K562 (cell line): ENCODE measurements around the gene CEACAM20. TPM values are rescaled to one million over a fixed set of nuclear protein-coding genes. Genes with fewer than 3 reads are reported as not detected.

ENCODE experiments used
- ELF1 ChIP-seq: fragments of 200-800 bp; sonication (Bioruptor generic); IDR thresholded peaks from 2 replicates; pipeline ENCODE4 v1.6.1; 2016; ENCODE audit warnings: missing genetic modification characterization, missing compliant biosample characterization
- RCOR1 ChIP-seq, 2 experiments: IDR thresholded peaks; 2 replicates each; pipeline ENCODE4 v1.6.1; 2012; ENCODE audit warnings: low read depth in 2 of 2, low read length in 2 of 2, borderline replicate concordance in 1 of 2, improper control_type of control experiment in 1 of 2
- REST ChIP-seq, 2 experiments: fragments of 450-650 bp; formaldehyde crosslinking in 1 of 2; IDR thresholded peaks; 2 replicates each; pipeline versions ENCODE4 v1.4.0 to v1.6.1; 2014 to 2020; ENCODE audit warnings: mild to moderate bottlenecking in 2 of 2, borderline replicate concordance in 1 of 2, low read depth in 1 of 2
- STAT5A ChIP-seq: IDR thresholded peaks from 2 replicates; pipeline ENCODE4 v1.6.1; 2012; ENCODE audit warnings: low read length, inconsistent platforms, borderline replicate concordance
- ZBTB17 ChIP-seq: fragments of 450-650 bp; formaldehyde crosslinking; IDR thresholded peaks from 2 replicates; pipeline ENCODE4 v1.4.0; 2020; ENCODE audit warnings: mild to moderate bottlenecking
- ZBTB40 ChIP-seq, 2 experiments: fragments of 450-650 bp in 1 of 2; sonication (generic) in 1 of 2; formaldehyde crosslinking in 1 of 2; IDR thresholded peaks; 2 replicates each; pipeline versions ENCODE4 v1.7.1 to v1.9.0; 2016 to 2022; ENCODE audit warnings: inconsistent platforms in 1 of 2, mild to moderate bottlenecking in 1 of 2, missing genetic modification reagents in 1 of 2
- ZNF445 ChIP-seq: fragments of 250-450 bp; sonication (Bioruptor Pico); IDR thresholded peaks from 2 replicates; pipeline ENCODE4 v1.4.0; 2020; ENCODE audit warnings: low read depth, mild to moderate bottlenecking, moderate library complexity
- polyA plus RNA-seq, 8 experiments: library from polyadenylated mRNA; depleted of rRNA in 4 of 8; stranded (reverse) in 5 of 8; unstranded in 3 of 8; fragments of >200 nt; fragmentation: Nextera tagmentation in 2 of 8; fragmentation: Illumina TruSeq in 1 of 8; extraction: Ambion mirVana in 2 of 8; extraction: Trizol in 1 of 8; gene quantifications; 2 replicates each; pipeline versions ENCODE4 v1.2.1 to v1.2.3, GENCODE V29; 2011 to 2014; ENCODE audit warnings: inconsistent platforms in 1 of 8, missing spikeins in 1 of 8
- total RNA-seq, 7 experiments: library from RNA; depleted of rRNA in 6 of 7; stranded (reverse); fragments of >200 nt in 6 of 7; fragmentation: Illumina TruSeq in 2 of 7; extraction: Trizol in 2 of 7; gene quantifications; 2 replicates each; pipeline versions ENCODE4 v1.2.1 to v1.2.3, GENCODE V29; 2011 to 2021; ENCODE audit warnings: low replicate concordance in 1 of 7

Gene CEACAM20
- total and polyA plus RNA-seq, 9 of the 15 experiments (the other 6 are each of a cell fraction or from before 2014, with no cell fraction given), result not detected

- no peak for TF ChIP-seq ZBTB40 (IDR thresholded peaks at IDR 0.05)
- 0 out of 2 replicates have a peak, but pooled peaks have one; percentile 22 for TF ChIP-seq ZBTB40 (CRISPR knock-in tag; IDR thresholded peaks at IDR 0.05)
- peak; percentile 97 for TF ChIP-seq REST (IDR thresholded peaks at IDR 0.05; ENCODE audit: borderline replicate concordance)
- TF ChIP-seq REST (CRISPR knock-in tag; IDR thresholded peaks at IDR 0.05; ENCODE audit: low read depth), result peak; percentile 83
- no peak for TF ChIP-seq ZBTB17 (CRISPR knock-in tag)
- no peak for TF ChIP-seq ELF1 (tag)
- TF ChIP-seq STAT5A, result no peak
- TF ChIP-seq RCOR1 (IDR thresholded peaks at IDR 0.05; ENCODE audit: borderline replicate concordance in 1 of 2, low read depth in 2 of 2, low read length in 2 of 2), result peak in 1 of 2 experiments; percentile 51; a peak in 1 of 4 replicates
- no peak for TF ChIP-seq ZNF445
Observed at GRCh38 chr19:44512326-44513298, 16.9 kb downstream of the CEACAM20 start (continued).
